Cerebellar nuclear complex (tissue), 1 donor: Measurements from ENCODE around the gene ATP1A1.

Experiments
- DNase-seq, 2 experiments: peaks; one replicate each; lab custom pipeline; 2025; lab: John Stamatoyannopoulos, UW

The ATP1A1 gene

DNA sequence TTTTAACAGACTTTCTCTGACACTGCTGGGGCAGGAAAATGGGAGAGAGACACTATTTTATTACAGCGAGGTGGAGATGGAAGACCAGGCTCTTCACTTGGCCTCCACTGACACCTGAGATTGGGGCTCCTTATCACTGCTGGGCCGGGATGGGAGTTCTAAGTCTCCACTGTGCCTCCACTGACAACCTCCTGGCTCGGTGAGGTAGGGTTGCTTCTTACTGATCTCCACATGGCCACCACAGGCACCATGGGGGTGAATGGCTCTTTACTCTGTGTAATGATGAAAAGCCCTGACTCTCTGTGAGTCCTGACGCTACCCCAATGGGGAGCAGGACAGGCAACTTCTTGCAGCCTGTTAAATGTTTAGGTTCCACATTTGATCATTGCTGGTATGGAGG is 67.7 kb downstream of the ATP1A1 start:
- no peak for DNase-seq

DNA sequence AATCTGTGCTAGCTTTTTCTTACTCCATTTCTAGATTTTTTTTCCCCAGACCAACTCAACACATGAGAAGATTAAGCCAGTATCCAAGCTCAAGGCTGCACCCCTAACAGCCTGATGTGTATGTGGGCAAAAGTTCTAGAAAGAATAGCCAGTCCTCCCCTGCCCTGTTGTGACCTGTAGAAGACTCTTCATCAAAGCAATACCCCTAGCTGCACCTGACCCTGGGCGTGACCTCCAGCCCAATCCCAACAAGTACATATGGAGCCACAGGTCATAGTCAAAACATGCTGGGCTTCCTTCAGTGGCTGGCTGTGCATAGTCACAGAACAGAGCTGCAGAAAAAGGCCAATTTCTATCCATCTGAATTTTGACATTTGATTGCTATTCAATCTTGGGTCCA is 72.5 kb downstream of the ATP1A1 start:
- no peak for DNase-seq

- DNase-seq, result no peak
Measured at GRCh38 chr1:116446686-116447085, 73.6 kb downstream of the ATP1A1 start.

DNA sequence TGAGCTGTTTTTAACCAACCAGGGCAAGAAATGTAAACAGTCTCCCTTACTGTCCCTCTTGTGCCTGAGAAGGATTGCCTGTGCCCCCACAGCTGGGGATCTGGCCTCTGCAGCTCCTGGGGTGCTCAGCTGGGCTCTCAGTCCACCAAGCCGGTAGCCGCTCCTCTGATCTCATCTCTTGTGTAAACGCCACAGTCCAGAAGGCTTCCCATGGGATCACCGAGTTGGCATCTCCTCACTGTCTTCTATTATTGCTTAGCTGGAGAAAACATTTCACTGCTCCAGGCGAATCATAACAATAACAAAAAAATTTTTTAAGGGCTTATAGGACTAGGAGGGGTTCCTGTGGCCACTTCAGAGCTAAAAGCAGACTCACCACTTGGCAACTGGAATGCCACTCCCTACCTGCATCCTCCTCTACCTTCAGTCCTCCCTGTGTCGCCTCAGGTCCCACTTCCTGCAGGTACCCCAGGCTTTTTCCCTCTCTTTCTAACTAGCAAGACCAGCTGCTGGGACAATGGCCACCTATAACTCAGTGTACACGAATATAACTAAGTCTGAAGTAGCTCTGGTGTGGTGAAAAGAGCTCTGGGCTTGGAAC is 75.8 kb downstream of the ATP1A1 start:
- no peak for DNase-seq

DNA sequence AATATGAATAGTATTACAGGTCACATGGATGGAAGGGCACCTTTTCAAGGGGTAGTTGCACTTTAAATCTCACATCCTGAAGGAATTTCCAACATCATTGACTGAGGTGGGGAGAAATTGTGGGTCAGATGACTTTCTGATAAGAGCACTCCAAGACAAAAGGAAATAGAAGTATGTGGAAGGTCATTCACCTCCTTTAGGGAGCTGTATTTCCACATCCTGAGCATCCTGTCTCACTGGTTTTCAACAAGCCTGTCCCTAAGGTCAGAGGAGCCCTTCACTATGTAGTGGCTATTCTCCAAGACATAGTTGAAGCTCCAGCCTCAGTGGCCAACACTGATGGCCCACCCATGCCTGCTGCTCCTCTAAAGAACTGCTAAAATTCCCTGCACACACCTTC is 76.5 kb downstream of the ATP1A1 start:
- no peak for DNase-seq

DNA sequence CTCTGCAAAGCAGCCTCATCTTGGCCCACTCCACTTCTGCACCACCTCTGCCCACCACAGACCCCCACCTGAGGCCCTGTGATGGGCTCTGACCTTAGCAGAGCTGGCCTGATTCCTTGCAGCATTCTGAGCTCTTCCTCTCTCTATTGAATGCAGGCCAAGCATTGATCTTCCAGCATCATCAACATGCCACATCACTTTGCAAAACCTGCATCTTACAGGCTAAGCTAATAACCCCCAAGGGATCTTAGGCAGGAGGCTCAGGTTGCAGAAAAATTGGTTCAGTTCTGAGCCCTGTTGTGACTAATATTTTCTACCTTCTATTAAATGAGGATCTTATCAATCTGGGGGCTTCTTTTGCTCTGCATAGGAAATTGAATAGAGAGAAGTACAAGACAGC is 78.7 kb downstream of the ATP1A1 start:
- no peak for DNase-seq

GRCh38 chr1:116453481-116453880 is 80.4 kb downstream of the ATP1A1 start:
- DNase-seq, result no peak

DNA sequence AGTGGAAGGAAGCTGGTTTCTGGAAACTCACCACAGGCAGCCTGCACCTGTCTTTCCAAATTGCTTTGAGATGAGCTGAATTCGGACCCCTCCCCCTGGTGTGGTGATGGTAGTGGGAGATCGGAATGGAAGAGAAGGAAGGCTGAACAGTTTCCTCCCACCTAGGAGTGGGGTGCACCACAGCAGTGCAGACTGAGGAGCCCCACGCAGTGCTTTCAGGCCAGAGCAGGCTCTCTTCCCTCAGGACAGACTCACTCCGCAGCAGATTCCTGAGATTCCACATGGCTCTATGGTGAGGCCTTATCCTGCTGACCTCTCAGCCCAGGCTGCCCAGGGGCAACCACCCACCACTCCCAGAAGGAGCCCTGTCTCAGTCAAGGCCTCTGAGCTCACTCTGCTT is 80.9 kb downstream of the ATP1A1 start:
- DNase-seq, result no peak
